ENCODE measurements around the gene RAD9A.

DNA sequence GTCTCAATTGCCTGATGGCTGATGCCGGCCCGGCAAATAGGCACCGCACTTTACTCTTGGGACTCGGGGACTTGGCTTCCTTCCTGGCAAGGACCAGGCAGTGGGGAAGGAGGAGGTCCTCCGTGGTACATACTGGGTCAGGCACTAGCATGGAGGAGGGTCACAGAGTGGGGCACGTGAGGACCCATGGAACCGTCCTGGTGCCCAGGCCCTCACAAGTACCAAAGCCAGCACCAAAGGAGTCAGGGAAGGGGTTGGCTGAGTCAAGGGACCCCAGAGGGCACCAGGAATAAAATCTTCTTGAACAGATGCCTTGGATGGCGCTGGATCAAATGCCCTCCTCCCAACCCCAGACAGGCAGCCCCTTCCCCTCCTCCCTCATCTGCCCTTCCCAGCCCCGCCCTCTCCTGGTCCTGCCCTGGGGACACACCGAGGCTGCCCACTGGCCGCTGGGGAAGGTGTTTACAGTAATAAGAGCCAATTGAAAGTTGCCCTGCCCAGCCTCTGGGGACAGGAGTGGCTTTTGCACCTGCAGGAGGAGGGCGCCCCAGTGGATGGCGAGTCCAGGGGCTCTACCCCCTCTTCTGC lies 18.1 kb downstream of the RAD9A start:
- TF ChIP-seq POLR2A (IDR thresholded peaks at IDR 0.05) = no peak
- TF ChIP-seq, protein P1, sequence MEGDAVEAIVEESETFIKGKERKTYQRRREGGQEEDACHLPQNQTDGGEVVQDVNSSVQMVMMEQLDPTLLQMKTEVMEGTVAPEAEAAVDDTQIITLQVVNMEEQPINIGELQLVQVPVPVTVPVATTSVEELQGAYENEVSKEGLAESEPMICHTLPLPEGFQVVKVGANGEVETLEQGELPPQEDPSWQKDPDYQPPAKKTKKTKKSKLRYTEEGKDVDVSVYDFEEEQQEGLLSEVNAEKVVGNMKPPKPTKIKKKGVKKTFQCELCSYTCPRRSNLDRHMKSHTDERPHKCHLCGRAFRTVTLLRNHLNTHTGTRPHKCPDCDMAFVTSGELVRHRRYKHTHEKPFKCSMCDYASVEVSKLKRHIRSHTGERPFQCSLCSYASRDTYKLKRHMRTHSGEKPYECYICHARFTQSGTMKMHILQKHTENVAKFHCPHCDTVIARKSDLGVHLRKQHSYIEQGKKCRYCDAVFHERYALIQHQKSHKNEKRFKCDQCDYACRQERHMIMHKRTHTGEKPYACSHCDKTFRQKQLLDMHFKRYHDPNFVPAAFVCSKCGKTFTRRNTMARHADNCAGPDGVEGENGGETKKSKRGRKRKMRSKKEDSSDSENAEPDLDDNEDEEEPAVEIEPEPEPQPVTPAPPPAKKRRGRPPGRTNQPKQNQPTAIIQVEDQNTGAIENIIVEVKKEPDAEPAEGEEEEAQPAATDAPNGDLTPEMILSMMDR (IDR thresholded peaks at IDR 0.05) = no peak
